ENCODE data around the gene TECPR1.

Gene TECPR1

DNA sequence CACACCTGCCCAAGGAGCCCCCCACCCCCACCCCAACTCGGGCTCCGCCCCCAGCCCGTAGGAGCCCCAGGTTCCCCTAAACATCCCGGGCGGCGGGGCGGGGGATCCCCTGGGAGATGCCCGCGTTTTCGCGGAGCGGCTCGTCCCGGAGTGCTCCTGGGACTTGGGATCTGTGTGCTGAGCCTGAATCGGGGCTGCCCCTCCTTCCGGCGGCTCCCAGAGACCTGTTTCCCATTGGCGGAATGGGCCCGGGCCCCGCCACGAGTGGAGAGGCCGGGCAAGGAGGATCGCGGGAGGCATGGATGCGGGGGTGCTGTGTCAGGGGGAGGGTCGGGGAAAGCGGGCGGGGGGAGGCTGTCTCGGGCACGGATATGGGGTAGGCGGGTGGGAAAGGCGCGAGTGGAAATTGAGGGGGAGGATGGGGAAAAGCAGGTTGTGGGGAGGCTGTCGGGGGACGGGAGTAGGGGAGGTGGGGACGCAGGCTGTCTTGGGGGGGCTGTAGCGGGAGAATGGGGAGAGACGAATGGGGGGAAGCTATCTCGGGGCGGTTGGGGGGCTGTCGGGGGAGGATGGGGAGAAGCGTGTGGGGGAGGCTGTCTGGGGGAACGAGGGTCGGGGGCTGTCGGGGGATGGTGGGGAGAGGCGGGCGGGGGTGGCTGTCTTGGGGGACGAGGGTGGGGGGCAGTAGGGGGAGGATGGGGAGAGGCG lies 41.4 kb downstream of the TECPR1 start:
- no peak for DNase-seq

DNA sequence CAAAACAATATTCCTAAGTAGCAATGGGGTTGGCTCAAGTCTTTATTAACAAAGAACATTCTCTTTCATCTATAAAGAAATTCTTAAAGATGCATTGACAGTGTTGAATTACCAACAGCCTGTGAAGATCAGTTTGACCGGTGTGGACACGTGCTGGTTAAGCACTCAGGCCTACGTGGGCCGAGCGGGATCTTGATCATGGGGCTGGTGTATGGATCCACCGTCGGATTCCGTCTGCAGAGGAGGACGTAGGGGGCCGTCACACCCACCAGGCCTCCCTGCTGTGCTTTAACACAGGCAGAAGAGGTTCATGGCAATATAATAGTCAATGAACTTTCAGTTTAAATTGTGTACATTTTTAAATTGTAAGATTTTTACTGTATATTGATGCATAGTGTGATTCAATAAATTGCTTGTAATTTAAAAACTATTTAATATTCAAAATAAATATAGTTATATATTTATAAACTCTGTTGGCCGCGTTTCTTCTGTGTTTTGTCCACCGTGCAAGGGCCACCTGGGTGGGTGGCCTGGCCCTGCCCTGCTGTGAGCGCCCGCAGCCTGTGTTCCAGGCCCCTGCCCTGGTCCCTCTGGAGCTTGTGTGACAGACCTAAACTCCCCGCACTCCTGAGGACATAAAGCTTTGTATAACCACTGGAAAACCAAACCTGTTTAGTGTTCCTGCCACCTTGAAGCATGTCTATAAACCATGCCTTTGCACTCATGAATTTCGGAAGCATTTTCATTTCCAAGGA lies 42.7 kb downstream of the TECPR1 start:
- DNase-seq, result no peak

DNA sequence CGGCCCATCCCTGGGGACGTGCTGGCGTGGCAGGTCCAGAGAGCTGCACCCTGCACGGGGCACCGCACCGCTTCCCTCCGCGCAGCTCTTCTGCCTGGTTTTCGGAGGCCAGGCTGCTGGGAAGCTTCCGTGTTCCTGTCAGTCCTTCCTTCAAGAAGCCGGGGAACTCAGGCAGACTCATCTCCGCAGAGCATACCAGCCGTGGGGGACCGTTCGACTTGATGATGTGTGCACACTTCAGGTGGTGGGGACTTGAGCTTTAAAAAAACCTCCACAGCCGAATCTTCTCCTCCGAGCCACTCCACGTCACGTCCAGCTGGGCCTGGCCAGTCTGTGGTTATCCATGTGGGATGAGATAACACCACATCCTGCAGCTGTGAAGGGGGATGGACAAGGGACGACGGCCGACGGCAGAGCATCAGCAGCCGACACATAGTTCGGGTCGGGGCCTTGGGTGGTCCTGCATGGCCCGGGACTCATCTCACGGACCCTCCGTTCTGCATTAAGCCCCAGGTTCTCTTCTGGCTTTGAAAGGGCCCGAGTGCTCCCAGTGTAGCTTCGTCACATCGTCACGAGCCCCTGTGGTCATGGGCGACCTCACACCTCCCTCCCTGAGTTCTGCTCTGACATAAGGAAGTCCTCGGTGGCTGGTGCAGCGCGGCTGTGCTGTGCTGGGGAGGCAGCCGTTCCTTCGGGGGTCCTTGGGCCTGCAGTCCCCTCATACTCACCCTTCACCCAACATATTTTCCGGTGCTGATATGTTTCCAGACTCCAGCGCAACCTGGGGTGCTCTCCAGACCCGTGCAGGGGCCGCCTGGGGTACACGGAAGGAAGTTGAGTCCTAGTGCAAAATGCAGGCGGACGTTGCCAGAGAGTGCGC lies 45.3 kb downstream of the TECPR1 start:
- no peak for DNase-seq

DNA sequence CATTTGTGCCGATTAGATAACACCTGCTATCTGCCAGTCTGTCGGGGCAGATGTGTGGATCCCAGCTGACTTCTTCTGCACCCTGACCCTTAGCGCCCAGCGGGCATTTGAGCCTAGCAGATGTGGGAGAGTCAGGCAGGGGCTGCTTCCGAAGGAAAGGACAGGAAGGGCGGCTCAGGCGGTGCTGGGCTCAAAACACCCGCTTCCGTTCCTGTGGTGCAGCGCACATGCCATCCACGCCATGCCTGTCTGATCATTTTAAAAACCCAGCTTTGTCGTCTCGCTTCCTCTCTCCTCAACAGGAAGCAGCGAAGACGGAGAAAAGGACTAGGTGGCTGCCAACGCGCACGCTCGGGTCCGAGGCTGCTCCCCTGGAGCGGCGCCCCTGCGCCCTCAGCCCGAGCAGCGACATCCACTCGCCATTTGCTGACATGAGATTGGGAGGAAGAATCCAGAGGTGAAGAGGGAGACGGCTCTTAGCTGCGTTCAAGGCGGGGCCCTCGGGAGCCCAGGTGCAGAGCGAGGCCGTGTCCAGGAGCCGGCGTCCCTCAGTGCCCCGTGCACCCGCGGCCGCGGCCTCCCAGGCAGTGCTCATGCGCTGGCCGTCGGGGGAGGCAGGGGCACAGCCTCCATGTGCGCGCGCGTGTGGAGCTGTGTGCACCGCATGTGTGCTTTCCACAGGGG lies 46.7 kb downstream of the TECPR1 start:
- DNase-seq, result no peak

DNA sequence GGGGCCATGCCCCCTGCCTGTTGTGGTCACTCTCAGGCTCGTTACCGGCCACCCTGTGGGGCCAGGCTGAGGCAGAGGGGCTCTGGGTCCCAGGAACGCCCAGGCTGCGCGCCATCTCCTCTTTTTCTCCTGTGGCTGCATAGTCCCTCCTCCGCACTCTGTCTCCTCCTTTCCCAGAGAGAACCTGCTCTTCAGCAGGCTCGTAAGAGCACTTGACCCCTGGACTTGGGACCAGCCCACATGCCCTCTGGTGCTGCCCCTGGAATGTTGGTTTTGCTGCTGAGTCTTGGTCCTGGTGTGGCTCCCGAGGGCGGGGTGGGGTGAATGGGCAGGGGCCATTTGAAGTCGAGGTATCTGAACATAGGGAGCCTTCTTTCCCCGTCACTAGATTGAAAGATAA lies 47.4 kb downstream of the TECPR1 start:
- DNase-seq, result no peak

DNA sequence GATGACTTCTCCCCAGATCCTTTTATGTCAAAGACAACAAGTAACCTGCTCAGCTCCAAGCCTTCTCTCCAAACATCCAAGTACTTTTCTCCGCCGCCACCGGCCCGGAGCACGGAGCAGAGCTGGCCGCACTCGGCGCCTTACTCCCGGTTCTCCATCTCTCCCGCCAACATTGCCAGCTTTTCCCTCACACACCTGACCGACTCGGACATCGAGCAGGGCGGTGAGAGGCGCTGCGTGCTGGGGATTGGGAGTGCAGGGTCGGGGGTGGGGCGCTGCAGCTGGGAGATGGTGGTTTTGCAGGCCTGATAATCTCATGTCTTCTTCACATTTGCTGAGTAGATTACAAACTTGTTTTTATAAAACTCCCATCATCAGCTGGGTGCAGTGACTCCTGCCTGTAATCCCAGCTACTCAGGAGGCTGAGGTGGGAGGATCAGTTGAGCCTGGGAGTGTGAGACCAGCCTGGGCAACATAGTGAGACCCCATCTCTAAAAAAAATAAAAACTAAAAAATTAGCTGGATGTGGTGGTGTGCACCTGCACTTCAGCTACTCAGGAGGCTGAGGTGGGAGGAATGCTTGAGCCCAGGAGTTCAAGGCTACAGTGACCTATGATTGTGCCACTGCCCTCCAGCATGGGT lies 47.9 kb downstream of the TECPR1 start:
- DNase-seq, result no peak

DNA sequence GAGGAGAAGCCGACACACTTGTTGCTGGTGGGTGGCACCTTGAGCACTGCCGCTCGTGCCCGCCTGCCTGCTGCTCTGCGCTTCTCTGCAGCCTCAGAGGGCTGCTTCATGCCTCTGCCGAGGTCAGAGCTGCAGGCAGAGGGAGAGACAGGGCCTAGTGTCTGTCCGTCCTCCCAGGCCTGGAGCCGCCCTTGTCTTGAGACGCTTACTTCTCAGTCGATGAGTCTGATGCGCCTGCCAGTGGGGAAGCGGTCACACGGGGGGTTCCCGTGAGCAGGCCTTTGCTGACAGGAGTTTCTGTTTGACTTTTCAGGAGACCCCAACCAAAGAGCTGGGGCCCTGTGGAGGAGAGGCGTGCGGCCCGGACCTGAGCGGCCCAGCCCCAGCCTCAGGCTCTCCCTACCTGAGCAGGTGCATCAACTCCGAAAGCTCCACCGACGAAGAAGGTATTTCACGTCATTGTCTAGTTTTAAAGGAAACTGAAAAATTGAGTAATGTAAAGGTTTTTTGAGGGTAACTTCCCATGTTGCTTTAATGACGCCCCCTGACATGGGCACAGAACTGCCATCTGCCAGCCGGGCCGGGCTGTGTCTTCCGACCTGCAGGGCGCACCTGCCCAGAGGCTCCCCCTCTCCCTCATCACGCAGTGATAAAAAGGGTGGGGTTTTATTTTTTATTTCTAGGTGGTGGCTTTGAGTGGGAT lies 48.6 kb downstream of the TECPR1 start:
- DNase-seq, result no peak

DNA sequence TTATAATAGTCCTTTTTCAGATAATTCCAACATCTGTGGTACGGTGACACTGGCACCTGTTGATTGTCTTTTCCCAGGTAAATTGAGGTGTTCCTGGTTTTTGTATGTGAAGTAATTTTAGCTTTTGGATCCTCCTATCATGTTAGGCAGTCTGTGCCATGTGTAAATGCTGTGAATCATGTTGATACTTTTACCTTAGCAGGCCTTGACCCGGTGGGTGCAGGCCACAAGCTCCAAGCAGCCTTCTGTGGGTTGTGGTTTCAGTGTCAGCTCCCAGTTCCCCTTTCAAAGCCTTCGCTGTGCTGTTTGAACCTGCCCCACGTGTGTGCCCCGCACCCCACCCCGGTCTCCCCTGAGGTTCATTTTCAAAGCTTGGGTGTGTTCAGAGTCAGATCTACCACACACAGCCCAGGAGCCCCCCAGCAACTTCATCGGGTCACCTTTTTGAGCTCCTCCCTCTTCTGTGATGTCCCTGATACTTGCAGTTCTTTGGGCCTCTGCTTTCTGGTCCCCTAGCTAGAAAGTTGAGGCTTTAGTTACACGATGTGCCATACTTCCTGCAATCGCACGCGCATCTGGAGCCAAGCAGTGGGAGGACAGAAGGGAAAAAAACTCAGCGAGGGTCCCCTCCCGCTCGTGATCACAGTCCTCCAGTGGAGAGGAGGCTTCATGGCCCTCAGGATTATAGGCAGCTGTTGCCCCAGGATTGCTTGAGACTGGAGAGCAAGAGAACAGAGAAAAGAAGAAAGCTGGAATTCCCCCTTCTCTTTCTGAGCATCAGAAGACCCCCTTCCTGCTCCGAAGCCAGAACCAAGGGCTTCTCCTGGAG lies 49.5 kb downstream of the TECPR1 start:
- DNase-seq, result peak; percentile 35 to 42

DNA sequence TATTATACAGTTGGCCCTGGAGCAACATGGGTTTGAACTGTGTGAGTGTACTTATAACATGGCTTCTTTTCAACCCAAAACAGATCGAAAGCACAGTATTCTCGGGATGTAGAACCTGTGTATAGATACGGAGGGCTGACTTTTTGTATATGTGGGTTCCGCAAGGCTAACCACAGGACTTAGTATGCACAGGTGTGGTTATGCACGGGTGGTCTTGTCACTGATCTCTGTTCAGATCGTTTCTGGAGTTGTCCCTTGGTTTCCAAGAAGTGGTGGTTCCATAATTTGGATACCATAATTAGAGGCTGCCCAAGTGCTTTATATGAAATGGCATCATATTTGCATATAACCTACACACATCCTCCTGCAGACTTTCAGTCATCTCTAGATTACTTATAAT lies 51.7 kb downstream of the TECPR1 start:
- DNase-seq, result no peak

DNA sequence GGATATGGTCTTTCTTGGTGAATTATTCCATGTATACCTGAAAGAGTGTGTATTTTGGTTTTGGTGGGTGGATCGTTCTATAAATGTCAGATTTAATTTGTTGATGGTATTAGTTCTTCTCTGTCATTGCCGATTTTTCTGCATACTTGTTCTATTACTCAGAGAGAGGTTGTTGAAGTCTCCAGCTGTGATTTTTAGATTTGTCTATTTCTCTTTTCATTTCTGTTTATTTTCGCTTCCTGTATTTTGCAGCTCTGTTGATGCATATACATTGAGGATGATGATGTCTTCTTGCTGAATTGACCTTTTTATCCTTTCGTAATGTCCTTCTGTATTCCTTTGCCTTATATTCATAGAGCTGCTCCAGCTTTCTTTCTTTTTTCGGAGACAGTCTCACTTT lies 52.9 kb downstream of the TECPR1 start:
- DNase-seq, result no peak

DNA sequence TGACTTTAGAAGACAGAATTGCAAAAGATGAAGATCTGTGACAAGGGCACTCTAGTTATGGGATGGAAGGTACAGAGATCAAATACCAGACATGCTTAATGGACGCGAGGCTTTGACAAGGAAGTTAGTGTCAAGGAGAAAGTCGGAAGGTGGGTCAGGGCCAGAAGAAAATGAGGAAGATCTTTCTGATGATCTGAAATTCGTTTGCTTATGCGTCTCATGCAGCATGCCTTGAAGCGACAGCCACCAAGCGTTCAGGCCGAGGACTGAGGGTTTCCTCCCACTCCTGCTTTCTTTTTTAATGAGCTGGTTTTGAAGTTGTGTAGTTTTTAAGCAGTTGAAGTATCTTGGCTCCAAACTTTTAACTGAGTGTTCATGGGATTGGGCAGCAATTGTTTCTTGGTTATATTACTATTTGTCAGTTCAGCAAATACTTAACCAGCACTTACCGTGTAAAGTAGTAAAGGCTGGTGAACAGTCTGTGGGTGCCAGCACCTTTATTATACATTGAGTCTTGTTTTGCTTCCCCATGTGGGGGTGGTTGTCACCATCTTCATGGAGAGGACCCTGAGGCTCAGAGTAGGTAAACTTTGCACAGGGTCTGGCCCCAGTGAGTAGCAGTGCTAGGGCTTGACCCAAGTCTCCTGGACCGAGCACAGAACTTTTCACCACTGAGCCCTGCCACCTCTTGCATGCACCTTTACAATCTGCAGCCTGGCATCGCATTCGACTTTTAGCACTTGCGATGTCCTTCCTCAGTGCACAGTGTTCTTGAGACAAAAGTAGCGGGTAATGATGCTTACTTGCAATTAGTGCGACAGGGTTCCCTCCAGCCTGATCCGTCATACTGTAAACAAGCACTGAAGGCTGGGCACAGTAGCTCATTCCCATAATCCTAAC lies 55.1 kb downstream of the TECPR1 start:
- no peak for DNase-seq

DNA sequence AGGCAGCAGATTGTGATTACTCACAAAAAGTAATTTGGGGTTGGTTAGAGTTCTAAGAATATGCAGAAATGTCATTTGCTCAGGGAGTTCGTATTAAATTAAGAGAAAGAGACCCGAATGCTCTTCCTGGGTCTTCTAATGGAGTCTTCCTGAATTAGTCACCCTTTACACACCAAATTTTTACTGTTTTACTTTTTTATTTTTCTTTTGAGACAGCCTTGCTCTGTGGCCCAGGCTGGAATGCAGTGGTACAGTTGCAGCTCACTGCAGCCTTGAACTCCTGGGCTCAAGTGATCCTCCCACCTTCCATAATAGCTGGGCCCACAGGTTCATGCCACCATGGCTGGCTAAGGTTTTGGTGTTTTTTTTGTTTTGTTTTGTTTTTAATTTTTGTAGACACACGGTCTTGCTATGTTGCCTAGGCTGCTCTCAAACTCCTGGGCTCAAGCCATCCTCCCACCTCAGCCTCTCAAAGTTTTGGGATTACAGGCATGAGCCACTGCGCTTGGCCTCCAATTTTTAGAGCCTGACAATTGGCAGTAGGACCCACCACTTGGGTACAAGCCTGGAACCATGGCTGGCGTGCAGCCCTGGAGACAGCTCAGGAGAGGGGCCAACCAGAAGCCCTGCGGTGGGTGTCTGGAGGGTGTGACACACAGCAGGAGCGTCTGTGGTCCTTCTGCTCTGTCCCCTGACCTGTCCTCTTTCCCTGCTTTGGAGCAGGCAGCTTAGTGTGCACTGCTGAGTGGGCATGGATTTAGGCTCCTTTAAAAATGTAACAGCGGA lies 57.2 kb downstream of the TECPR1 start:
- DNase-seq, result no peak

DNA sequence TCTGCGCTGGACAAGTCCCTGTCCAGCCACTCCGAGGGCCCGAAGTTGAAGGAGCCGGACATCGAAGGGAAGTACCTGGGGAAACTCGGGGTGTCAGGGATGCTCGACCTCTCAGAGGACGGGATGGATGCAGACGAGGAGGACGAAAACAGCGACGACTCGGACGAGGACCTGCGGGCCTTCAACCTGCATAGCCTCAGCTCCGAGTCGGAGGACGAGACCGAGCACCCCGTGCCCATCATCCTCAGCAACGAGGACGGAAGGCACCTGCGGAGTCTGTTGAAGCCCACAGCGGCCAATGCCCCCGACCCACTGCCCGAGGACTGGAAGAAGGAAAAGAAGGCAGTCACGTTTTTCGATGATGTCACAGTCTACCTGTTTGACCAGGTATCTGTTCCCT lies 57.8 kb downstream of the TECPR1 start:
- DNase-seq, result no peak

DNA sequence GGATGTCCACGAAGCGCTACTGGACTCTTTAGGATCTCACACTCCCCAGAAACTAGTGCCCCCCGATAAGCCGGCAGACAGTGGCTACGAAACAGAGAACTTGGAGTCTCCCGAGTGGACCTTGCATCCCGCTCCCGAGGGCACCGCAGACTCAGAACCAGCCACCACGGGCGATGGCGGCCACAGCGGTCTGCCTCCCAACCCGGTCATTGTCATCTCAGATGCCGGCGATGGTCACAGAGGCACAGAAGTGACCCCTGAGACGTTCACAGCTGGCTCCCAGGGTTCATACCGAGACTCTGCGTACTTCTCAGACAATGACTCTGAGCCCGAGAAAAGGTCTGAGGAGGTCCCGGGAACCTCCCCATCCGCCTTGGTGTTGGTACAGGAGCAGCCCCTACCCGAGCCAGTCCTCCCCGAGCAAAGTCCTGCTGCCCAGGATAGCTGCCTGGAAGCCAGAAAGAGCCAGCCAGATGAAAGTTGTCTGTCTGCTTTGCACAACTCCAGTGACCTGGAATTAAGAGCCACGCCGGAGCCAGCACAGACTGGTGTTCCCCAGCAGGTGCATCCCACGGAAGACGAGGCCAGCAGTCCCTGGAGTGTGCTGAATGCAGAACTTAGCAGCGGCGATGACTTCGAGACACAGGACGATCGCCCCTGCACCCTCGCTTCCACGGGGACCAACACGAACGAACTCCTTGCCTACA lies 58.4 kb downstream of the TECPR1 start:
- no peak for DNase-seq

DNA sequence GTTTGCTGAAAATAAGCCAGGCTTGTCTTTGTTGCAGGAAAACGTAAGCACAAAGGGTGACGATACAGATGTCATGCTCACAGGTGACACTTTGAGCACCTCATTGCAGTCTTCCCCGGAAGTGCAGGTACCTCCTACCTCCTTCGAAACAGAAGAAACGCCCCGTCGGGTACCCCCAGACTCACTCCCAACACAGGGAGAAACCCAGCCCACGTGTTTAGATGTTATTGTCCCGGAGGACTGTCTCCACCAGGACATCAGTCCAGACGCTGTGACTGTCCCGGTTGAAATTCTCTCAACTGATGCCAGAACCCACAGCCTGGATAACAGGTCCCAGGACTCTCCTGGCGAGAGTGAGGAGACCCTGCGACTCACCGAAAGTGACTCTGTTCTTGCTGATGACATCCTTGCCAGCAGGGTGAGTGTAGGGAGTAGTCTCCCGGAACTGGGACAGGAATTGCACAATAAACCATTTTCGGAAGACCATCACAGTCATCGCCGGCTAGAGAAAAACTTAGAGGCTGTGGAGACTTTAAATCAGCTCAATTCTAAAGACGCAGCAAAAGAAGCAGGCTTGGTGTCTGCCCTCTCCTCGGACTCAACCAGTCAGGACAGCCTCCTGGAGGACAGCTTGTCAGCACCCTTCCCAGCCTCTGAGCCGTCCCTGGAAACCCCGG lies 59.1 kb downstream of the TECPR1 start:
- no peak for DNase-seq

DNA sequence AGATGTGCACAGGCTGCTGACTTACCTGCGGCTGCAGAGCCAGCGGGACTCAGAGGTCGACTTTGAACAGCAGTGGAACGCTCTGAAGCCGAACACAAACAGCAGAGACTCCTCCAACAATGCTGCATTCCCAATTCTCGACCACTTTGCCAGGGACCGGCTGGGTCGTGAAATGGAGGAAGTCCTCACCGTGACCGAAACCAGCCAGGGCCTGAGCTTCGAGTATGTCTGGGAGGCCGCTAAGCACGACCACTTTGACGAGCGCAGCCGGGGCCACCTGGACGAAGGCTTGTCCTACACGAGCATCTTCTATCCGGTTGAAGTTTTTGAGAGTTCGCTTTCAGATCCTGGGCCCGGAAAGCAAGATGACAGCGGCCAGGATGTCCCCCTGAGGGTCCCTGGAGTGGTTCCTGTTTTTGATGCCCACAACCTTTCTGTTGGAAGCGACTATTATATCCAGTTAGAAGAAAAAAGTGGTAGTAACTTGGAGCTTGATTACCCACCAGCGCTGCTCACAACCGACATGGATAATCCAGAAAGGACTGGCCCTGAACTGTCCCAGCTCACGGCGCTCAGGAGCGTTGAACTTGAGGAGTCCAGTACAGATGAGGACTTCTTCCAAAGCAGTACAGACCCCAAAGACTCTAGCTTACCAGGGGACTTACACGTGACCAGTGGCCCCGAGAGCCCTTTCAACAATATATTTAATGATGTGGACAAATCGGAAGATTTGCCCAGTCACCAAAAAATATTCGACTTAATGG lies 60.2 kb downstream of the TECPR1 start:
- no peak for DNase-seq

DNA sequence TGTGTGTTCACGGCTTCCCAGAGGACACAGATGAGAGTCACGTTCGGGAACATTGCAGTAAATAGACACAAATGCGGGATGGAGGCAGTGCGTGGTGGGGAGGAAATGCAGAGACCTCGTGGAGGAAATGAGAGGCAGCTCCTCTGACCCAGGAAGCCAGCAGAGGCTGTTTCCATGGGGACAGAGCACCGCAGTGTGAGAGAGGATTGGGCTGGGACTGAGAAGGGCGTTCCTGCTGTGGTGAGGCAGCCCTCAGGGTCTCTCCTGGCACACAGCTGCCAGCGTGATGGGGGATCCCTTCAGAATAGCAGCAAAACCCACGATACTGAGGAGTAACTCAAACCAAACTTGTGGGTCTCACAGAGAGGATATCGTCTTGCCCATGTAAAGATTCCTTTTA lies 62.5 kb downstream of the TECPR1 start:
- DNase-seq, result no peak
